CD14-positive monocyte (primary cell): ENCODE data around the gene CMSS1. TPM values are rescaled to one million over a fixed set of nuclear protein-coding genes. Genes with fewer than 3 reads are reported as not detected.

Experiments
- DNase-seq, 3 donors: peaks; one replicate each; pipeline ENCODE4 v3.0.0-alpha.2; 2011 to 2022
- H2AFZ ChIP-seq: 2 replicates; pipeline ENCODE4 v1.6.0; 2012; ENCODE audit warnings: mild to moderate bottlenecking, low read depth, low read length, inconsistent platforms; ENCODE audit not compliant: insufficient read depth, poor library complexity, severe bottlenecking
- H3K27ac ChIP-seq, 2 donors: 1 replicate in 1 of 2; 2 replicates in 1 of 2; pipeline ENCODE4 v1.5.1; 2012 to 2013; ENCODE audit warnings: low read length in 2 of 2, control low read depth in 1 of 2, inconsistent platforms in 1 of 2, low read depth in 1 of 2, mild to moderate bottlenecking in 1 of 2
- H3K27me3 ChIP-seq, 2 donors: one replicate each; pipeline versions ENCODE4 v1.6.0 to v1.6.1; 2011 to 2013; ENCODE audit warnings: low read length in 2 of 2; ENCODE audit not compliant: control insufficient read depth in 2 of 2, insufficient read depth in 2 of 2
- H3K36me3 ChIP-seq, 2 donors: replicated peaks in 1 of 2; 1 replicate in 1 of 2; 2 replicates in 1 of 2; pipeline versions ENCODE4 v1.5.1 to v1.6.1; 2012 to 2013; ENCODE audit warnings: low read length in 2 of 2, control low read depth in 1 of 2, inconsistent platforms in 1 of 2, mild to moderate bottlenecking in 1 of 2; ENCODE audit not compliant: insufficient read depth in 2 of 2, control insufficient read depth in 1 of 2
- H3K4me1 ChIP-seq, 2 donors: 1 replicate in 1 of 2; 2 replicates in 1 of 2; pipeline versions ENCODE4 v1.5.1 to v1.6.1; 2012 to 2013; ENCODE audit warnings: low read length in 2 of 2, control low read depth in 1 of 2, inconsistent platforms in 1 of 2, mild to moderate bottlenecking in 1 of 2, moderate library complexity in 1 of 2; ENCODE audit not compliant: insufficient read depth in 2 of 2, control insufficient read depth in 1 of 2
- H3K4me2 ChIP-seq: replicated peaks from 2 replicates; pipeline ENCODE3; 2012; ENCODE audit warnings: low read length, moderate library complexity, mild to moderate bottlenecking; ENCODE audit not compliant: poor library complexity, severe bottlenecking; ENCODE audit errors: extremely low read depth
- H3K4me3 ChIP-seq, 3 experiments: fragments of 200-600 bp in 1 of 3; sonication (generic) in 1 of 3; replicated peaks in 1 of 3; 1 replicate in 2 of 3; 2 replicates in 1 of 3; pipeline ENCODE4 v1.5.1; 2011 to 2013; ENCODE audit warnings: low read length in 3 of 3, mild to moderate bottlenecking in 3 of 3, control low read depth in 2 of 3, low read depth in 2 of 3, inconsistent platforms in 1 of 3, moderate library complexity in 1 of 3
- H3K79me2 ChIP-seq: 2 replicates; pipeline ENCODE4 v1.6.0; 2012; ENCODE audit warnings: mild to moderate bottlenecking, control low read depth, inconsistent platforms, low read length, moderate library complexity; ENCODE audit not compliant: insufficient read depth
- H3K9ac ChIP-seq: 2 replicates; pipeline ENCODE4 v1.6.0; 2017; ENCODE audit warnings: low read length, mild to moderate bottlenecking; ENCODE audit not compliant: insufficient read depth, poor library complexity, severe bottlenecking
- H3K9me3 ChIP-seq, 2 donors: replicated peaks in 1 of 2; 1 replicate in 1 of 2; 2 replicates in 1 of 2; pipeline versions ENCODE4 v1.5.1 to v1.6.1; 2012 to 2013; ENCODE audit warnings: low read length in 2 of 2, control low read depth in 1 of 2; ENCODE audit not compliant: control insufficient read depth in 1 of 2, insufficient read depth in 1 of 2
- H4K20me1 ChIP-seq: 2 replicates; pipeline ENCODE4 v1.6.0; 2012; ENCODE audit warnings: mild to moderate bottlenecking, low read length, control low read depth, moderate library complexity; ENCODE audit not compliant: insufficient read depth
- H3K27ac Mint-ChIP-seq, 7 donors: one replicate each; pipeline ENCODE4 v1.8.0; 2020; ENCODE audit warnings: mild to moderate bottlenecking in 7 of 7, mixed read lengths in 7 of 7, moderate library complexity in 6 of 7, inconsistent platforms in 2 of 7
- H3K27me3 Mint-ChIP-seq, 3 donors: one replicate each; pipeline ENCODE4 v1.8.0; 2021 to 2022; ENCODE audit warnings: low read depth in 3 of 3, mild to moderate bottlenecking in 3 of 3, mixed read lengths in 3 of 3, moderate library complexity in 3 of 3, inconsistent platforms in 1 of 3
- H3K36me3 Mint-ChIP-seq, 2 donors: one replicate each; pipeline ENCODE4 v1.8.0; 2020; ENCODE audit warnings: mixed read lengths in 2 of 2, inconsistent platforms in 1 of 2, mild to moderate bottlenecking in 1 of 2
- H3K4me1 Mint-ChIP-seq: one replicate; pipeline ENCODE4 v1.8.0; 2020; ENCODE audit warnings: mild to moderate bottlenecking, mixed read lengths
- H3K4me3 Mint-ChIP-seq, 2 donors: one replicate each; pipeline ENCODE4 v1.8.0; 2020; ENCODE audit warnings: mild to moderate bottlenecking in 2 of 2, mixed read lengths in 2 of 2, moderate library complexity in 1 of 2
- H3K9me3 Mint-ChIP-seq, 7 donors: one replicate each; pipeline ENCODE4 v1.8.0; 2020 to 2022; ENCODE audit warnings: mixed read lengths in 7 of 7, mild to moderate bottlenecking in 6 of 7, moderate library complexity in 6 of 7, inconsistent platforms in 2 of 7
- WGBS: methylation state at CpG from one replicate; pipeline ENCODE4 v1.1.5; 2013; ENCODE audit warnings: missing lambda C conversion rate; ENCODE audit not compliant: insufficient coverage; 5-methylcytosine and 5-hydroxymethylcytosine counted together
- intact Hi-C, 2 donors: fragments of 100-400 bp; cut with micrococcal nuclease; formaldehyde crosslinking; loops; one replicate each; pipeline versions ENCODE4 v1.15.0 to v1.15.1; 2023
- polyA plus RNA-seq, 3 donors: library from polyadenylated mRNA; depleted of rRNA in 1 of 3; unstranded in 2 of 3; stranded (reverse) in 1 of 3; fragments of 300-500 nt in 2 of 3; fragments of >200 nt in 1 of 3; fragmentation: Illumina TruSeq in 2 of 3; gene quantifications; 1 replicate in 2 of 3; 2 replicates in 1 of 3; pipeline ENCODE4 v1.2.3, GENCODE V29; 2012 to 2021
- TF ChIP-seq, protein P1 (sequence below): fragments of 200-600 bp; IDR thresholded peaks from one replicate; pipeline ENCODE4 v1.8.0; 2022; ENCODE audit warnings: antibody characterized with exemption, mild to moderate bottlenecking

The CMSS1 gene
- polyA plus RNA-seq, 3 donors, result 1.1 to 3.6 (median 2.2) TPM

DNA sequence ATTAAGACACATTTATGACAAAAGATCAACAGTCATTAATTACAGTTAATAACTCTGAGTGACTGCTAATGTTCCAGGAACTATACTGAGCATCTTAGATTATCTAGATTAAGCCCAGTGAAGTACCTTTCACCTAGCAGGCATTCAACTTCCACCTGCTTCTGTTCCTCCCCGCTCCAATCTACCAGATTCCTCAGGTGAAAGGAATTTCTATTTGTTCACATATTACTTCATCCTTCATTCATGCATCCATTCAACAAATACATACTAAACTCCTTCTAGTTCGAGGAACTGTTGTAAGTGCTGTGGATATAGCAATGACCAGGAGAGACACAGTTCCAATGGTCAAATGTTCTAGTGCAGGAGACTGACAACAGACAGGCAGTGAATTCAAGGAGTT is 157.3 kb downstream of the CMSS1 start:
- no peak overlapping the region for H3K4me3 Mint-ChIP-seq
- intact Hi-C loops, result no loop called here
- no peaks in the 10 kb centered on the region for H3K9me3 ChIP-seq
- H3K27ac Mint-ChIP-seq, result no peak overlapping the region
- H3K27me3 Mint-ChIP-seq, result peaks cover 0 to 1% (median 1%) of the 10 kb centered on the region in 3 donors
- no peaks in the 10 kb centered on the region for H3K4me1 ChIP-seq
- no peak for DNase-seq
- no peak overlapping the region for H3K4me3 ChIP-seq
- H3K9me3 Mint-ChIP-seq, result peaks cover 0 to 3% (median 0%) of the 10 kb centered on the region in 7 donors
- no peaks in the 10 kb centered on the region for H3K36me3 Mint-ChIP-seq
- TF ChIP-seq, protein P1, sequence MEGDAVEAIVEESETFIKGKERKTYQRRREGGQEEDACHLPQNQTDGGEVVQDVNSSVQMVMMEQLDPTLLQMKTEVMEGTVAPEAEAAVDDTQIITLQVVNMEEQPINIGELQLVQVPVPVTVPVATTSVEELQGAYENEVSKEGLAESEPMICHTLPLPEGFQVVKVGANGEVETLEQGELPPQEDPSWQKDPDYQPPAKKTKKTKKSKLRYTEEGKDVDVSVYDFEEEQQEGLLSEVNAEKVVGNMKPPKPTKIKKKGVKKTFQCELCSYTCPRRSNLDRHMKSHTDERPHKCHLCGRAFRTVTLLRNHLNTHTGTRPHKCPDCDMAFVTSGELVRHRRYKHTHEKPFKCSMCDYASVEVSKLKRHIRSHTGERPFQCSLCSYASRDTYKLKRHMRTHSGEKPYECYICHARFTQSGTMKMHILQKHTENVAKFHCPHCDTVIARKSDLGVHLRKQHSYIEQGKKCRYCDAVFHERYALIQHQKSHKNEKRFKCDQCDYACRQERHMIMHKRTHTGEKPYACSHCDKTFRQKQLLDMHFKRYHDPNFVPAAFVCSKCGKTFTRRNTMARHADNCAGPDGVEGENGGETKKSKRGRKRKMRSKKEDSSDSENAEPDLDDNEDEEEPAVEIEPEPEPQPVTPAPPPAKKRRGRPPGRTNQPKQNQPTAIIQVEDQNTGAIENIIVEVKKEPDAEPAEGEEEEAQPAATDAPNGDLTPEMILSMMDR, result no peak
- peaks cover 1% of the 10 kb centered on the region for H3K4me1 Mint-ChIP-seq
- no peaks in the 10 kb centered on the region for H4K20me1 ChIP-seq
- no peak overlapping the region for H3K4me2 ChIP-seq
- no peaks in the 10 kb centered on the region for H3K27me3 ChIP-seq
- H3K79me2 ChIP-seq, result no peaks in the 10 kb centered on the region
- no peaks in the 10 kb centered on the region for H3K36me3 ChIP-seq
- 100% methylated on average over 1 of the region's 2 CpGs for WGBS
- H3K9ac ChIP-seq, result no peak overlapping the region
- no peak overlapping the region for H3K27ac ChIP-seq
- no peak overlapping the region for H2AFZ ChIP-seq

DNA sequence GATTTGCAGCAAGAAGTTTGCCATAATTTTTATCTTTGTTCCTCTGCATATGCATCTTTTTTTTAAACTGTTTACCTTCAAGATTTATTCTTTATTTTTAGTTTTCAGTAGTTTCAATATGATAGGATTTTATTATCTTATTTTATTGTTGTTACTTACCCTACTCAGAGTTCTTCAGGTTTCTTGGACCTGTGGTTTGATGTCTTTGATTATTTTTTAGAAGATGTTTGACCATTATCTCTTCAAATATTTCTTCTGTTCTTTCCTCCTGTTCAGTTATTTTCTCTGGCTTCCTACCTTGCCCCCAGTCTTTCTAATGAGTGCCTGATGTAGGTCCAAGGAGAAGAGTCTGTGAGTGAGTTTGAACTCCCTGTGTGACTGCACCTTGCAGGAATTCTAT is 158.9 kb downstream of the CMSS1 start:
- Histone ChIP-seq H3K4me1 (no peaks in the 10 kb centered on the region), H3K27ac (no peak overlapping the region), H3K4me2 (no peak overlapping the region), H3K9me3 (no peaks in the 10 kb centered on the region), H3K79me2 (no peaks in the 10 kb centered on the region), H2AFZ (no peak overlapping the region), H3K27me3 (no peaks in the 10 kb centered on the region), H3K36me3 (no peaks in the 10 kb centered on the region), H3K4me3 (no peak overlapping the region), H3K9ac (no peak overlapping the region), H4K20me1 (no peaks in the 10 kb centered on the region)
- Mint-ChIP-seq H3K9me3 (peaks cover 0 to 3% (median 0%) of the 10 kb centered on the region in 7 donors), H3K27me3 (peaks cover 0 to 1% (median 1%) of the 10 kb centered on the region in 3 donors), H3K4me3 (no peak overlapping the region), H3K4me1 (no peaks in the 10 kb centered on the region), H3K36me3 (no peaks in the 10 kb centered on the region), H3K27ac (no peak overlapping the region)
- intact Hi-C loops, result no loop called here
- no peak for DNase-seq
- TF ChIP-seq, protein P1, result no peak
